ENCODE data around the gene PTPN3.

The PTPN3 gene

DNA sequence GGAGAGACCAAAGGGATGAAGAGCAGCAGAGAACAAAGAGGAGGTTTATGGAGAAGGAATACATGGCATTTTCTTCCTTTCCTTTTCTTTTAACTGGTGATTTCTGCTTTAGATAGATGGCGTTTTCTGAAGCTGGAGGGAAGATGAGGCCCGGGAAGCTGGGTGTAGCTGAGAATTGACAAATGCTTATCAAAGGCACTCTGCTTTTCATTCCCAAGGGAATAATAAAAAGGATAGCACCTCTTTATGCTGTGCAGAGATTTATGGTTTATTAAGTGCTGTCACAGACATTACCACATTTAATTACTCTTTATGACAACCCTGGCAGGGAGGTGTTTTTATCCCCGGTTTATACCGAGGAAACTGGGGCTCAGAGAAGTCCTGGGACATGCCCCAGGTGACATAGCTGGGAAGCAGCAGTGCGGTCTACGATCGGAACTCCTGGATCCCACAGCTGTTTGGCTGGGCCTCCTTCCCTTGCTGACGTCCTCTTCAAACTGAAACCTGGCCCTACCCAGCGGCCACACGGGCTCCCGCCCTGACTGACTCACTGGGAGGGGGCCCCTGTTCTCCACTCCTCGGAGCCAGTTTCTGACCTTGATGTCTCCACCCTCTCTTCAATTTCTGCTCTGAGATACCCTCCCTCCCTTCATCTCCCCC, 169.0 kb downstream of the PTPN3 start:
- peak; percentile 44 for DNase-seq (ENCODE audit: low read depth)
- H3K4me3 ChIP-seq (ENCODE audit: low read depth, low read length) = no peak overlapping the region

All from skeletal muscle cell (primary cell).